Panc1 (cell line): ENCODE measurements around the gene LLPH.

Source experiments
- POLR2AphosphoS5 ChIP-seq: IDR thresholded peaks from 2 replicates; pipeline ENCODE4 v1.6.1; 2012; ENCODE audit warnings: mild to moderate bottlenecking, low read depth, low read length, moderate library complexity
- SIN3A ChIP-seq: IDR thresholded peaks from 2 replicates; pipeline ENCODE4 v1.6.1; 2012; ENCODE audit warnings: low read depth, mild to moderate bottlenecking, low read length, moderate library complexity, borderline replicate concordance; ENCODE audit not compliant: insufficient read depth
- TF ChIP-seq, protein P1 (sequence below): fragments of 450-650 bp; IDR thresholded peaks from 2 replicates; pipeline ENCODE4 v1.5.1; 2017; ENCODE audit warnings: mild to moderate bottlenecking

DNA sequence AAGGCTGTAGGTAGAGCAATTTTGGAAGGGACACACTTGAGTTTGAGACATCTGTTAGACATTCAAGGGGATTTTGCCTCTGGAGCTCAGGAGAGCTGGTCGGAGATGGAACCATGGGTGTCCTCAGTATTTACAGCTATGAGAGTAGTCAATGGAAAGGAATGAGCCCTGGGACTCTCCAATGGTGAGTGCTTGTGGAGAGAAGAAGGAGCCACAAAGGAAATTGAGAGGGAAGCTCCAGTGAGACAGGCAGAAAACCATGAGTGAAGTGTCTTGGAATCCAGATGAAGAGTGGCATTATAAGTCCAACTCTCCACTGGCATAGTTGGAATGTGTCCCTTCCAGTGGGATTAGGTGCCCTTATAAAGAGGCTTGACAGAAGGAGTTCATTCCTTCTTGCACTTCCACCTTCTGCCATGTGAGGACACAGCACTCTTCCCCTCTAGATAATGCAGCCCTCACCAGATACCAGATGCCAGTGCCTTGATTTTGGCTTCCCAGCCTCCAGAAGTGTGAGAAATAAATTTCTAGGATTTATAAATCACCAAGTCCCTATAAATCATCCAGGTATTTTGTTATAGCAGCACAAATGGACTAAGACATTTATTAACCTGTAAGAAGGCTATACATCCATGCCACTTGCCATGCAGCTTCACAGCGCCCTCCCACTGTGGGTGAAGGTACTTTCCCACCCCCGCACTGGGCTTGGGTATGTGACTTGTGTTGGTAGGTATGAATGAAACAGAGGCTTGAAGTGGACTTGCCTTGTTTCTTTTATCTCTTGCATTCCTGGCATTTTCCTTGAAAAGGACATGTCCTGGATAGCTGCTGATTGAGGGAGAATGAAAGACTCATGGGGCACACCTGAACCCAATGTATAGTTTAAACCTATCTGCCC is 27.3 kb downstream of the LLPH start:
- TF ChIP-seq, protein P1, sequence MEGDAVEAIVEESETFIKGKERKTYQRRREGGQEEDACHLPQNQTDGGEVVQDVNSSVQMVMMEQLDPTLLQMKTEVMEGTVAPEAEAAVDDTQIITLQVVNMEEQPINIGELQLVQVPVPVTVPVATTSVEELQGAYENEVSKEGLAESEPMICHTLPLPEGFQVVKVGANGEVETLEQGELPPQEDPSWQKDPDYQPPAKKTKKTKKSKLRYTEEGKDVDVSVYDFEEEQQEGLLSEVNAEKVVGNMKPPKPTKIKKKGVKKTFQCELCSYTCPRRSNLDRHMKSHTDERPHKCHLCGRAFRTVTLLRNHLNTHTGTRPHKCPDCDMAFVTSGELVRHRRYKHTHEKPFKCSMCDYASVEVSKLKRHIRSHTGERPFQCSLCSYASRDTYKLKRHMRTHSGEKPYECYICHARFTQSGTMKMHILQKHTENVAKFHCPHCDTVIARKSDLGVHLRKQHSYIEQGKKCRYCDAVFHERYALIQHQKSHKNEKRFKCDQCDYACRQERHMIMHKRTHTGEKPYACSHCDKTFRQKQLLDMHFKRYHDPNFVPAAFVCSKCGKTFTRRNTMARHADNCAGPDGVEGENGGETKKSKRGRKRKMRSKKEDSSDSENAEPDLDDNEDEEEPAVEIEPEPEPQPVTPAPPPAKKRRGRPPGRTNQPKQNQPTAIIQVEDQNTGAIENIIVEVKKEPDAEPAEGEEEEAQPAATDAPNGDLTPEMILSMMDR, result peak; percentile 32
- TF ChIP-seq POLR2AphosphoS5 (no peak), SIN3A (no peak)
